Measurements from ENCODE around the gene TNKS2. TPM values are rescaled to one million over a fixed set of nuclear protein-coding genes. Genes with fewer than 3 reads are reported as not detected.
A peak's percentile ranks its signal among the peaks of the same experiment; 100 is the strongest.

TNKS2 gene
- total and polyA plus RNA-seq, 2 of the 13 experiments (the other 11 are each of a cell fraction or from before 2014, with no cell fraction given), result 15.2 to 19.4 TPM

- no peak for TF ChIP-seq PRDM4 (CRISPR knock-in tag; IDR thresholded peaks at IDR 0.05; ENCODE audit: borderline replicate concordance)
- TF ChIP-seq PLRG1 (conservative IDR thresholded peaks at IDR 0.05), result no peak
- peak; percentile 44; the same call in 1 of the 2 replicates for TF ChIP-seq RXRB (CRISPR knock-in tag; IDR thresholded peaks at IDR 0.05; ENCODE audit: borderline replicate concordance)
- TF ChIP-seq GATAD2A (CRISPR knock-in tag; IDR thresholded peaks at IDR 0.05), result peak; percentile 73
- TF ChIP-seq ZMAT5 (CRISPR knock-in tag; IDR thresholded peaks at IDR 0.05; ENCODE audit: borderline replicate concordance, low read depth), result no peak
- no peak for TF ChIP-seq ZNF775 (CRISPR knock-in tag; IDR thresholded peaks at IDR 0.05; ENCODE audit: borderline replicate concordance)
- no peak for TF ChIP-seq ZFP37 (CRISPR knock-in tag; IDR thresholded peaks at IDR 0.05; ENCODE audit: borderline replicate concordance)
- peak; percentile 68 for TF ChIP-seq FOXA3 (CRISPR knock-in tag; IDR thresholded peaks at IDR 0.05)
- TF ChIP-seq ERF (CRISPR knock-in tag; IDR thresholded peaks at IDR 0.05), result peak; percentile 53; the same call in 1 of the 2 replicates
- peak; percentile 45; the same call in 1 of the 2 replicates for TF ChIP-seq TBX2 (CRISPR knock-in tag; IDR thresholded peaks at IDR 0.05; ENCODE audit: borderline replicate concordance)
- no peak for TF ChIP-seq NR1H2 (CRISPR knock-in tag; IDR thresholded peaks at IDR 0.05; ENCODE audit: borderline replicate concordance, low read depth)
- no peak for TF ChIP-seq ZNF660 (CRISPR knock-in tag; IDR thresholded peaks at IDR 0.05; ENCODE audit: borderline replicate concordance, low read depth)
- TF ChIP-seq ZNF710 (CRISPR knock-in tag; IDR thresholded peaks at IDR 0.05; ENCODE audit: borderline replicate concordance), result no peak
- TF ChIP-seq FOXP4 (CRISPR knock-in tag; IDR thresholded peaks at IDR 0.05), result peak; percentile 46; the same call in 1 of the 2 replicates
- no peak for TF ChIP-seq SOX13 (IDR thresholded peaks at IDR 0.05)
- TF ChIP-seq SOX13 (CRISPR knock-in tag; conservative IDR thresholded peaks at IDR 0.05 in 1 of 2, IDR thresholded peaks at IDR 0.05 in 1 of 2), result 0 out of 4 replicates have a peak, but pooled peaks of 1 of the 2 experiments have one; percentile 23
- TF ChIP-seq HMG20A (CRISPR knock-in tag; IDR thresholded peaks at IDR 0.05; ENCODE audit: borderline replicate concordance), result peak; percentile 84; the same call in 1 of the 2 replicates
- TF ChIP-seq HOXD1 (CRISPR knock-in tag; IDR thresholded peaks at IDR 0.05), result no peak
- TF ChIP-seq ZNF232 (CRISPR knock-in tag; IDR thresholded peaks at IDR 0.05; ENCODE audit: borderline replicate concordance), result peak; percentile 60; the same call in 1 of the 2 replicates
- TF ChIP-seq FOXP1 (IDR thresholded peaks at IDR 0.05), result no peak
- TF ChIP-seq FOXP1 (CRISPR knock-in tag; IDR thresholded peaks at IDR 0.05), result peak; percentile 70
These were observed 103.8 kb downstream of the TNKS2 start (continued) for GRCh38 chr10:91901784-91902677.
